ENCODE measurements around the gene ANKRD24. TPM values are rescaled to one million over a fixed set of nuclear protein-coding genes. Genes with fewer than 3 reads are reported as not detected.
"Not testable (repeated sequence)": the region's sequence is repeated elsewhere in the genome, so short reads cannot be mapped to it uniquely, and the experiment has no call there.

The ANKRD24 gene
- total and polyA plus RNA-seq, 2 donors (not counting 3 experiments of a cell fraction or from before 2014, with no cell fraction given) = 0.07 to 0.27 TPM

DNA sequence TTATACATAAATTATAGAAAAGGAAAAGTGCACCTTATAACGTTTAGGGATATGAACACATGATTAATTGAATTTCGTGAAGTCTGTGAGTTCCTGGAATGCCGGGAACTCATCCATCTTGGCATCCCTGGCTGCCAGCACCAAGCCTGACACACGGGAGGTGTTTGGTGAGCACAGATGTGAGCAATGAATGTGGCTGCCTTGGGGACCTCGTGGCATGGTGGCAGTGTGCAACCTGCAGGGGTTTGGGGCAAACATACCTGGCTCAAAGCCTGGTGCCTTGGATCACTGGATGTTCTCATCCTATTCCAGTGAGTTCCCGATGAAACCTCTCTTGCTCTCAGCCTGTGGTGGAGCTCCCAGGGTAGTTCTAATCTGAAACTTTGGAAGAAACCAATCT is 48.1 kb upstream of the ANKRD24 start:
- H3K36me3 ChIP-seq (ENCODE audit: control insufficient read depth in 2 of 2, extremely low read depth in 1 of 2, insufficient read depth in 2 of 2, low read length in 2 of 2) = no peaks in the 10 kb centered on the region
- no peak for TF ChIP-seq GATA2 (IDR thresholded peaks at IDR 0.05; ENCODE audit: insufficient read depth, insufficient read length, low read depth, low read length)
- H3K4me1 ChIP-seq (ENCODE audit: control insufficient read depth, extremely low read depth, insufficient read depth, low read length) = no peaks in the 10 kb centered on the region
- H3K9ac ChIP-seq (replicated peaks; ENCODE audit: extremely low read depth, insufficient read depth, low read length) = no peak overlapping the region
- no peaks in the 10 kb centered on the region for H4K20me1 ChIP-seq (replicated peaks; ENCODE audit: control insufficient read depth, extremely low read depth, insufficient read depth, low read length)
- H3K9me3 ChIP-seq (replicated peaks; ENCODE audit: control insufficient read depth, insufficient read depth, low read length) = no peaks in the 10 kb centered on the region
- dilution Hi-C loops (cut with MboI; ENCODE audit: extremely low pct_ligation_motif_present, low sequenced_read_pairs) = no loop called here
- FAIRE-seq (no peak), DNase-seq (ENCODE audit: low read depth, low spot score) (no peak)
- CTCF ChIA-PET = interaction anchor here (1.4 kb wide), 1 partner anchor 70 kb away, joined by 3 read pairs; no protein-coding TSS in a partner anchor
- intact Hi-C loops (cut with micrococcal nuclease) = no loop called here
- no peak overlapping the region for H3K4me3 ChIP-seq (replicated peaks in 1 of 3; ENCODE audit: insufficient read depth in 1 of 3, low read depth in 1 of 3, low read length in 3 of 3)
- no peaks in the 10 kb centered on the region for H3K79me2 ChIP-seq (ENCODE audit: control insufficient read depth, insufficient read depth, low read length)
- H3K27ac ChIP-seq (ENCODE audit: insufficient read depth, low read depth, low read length) = no peak overlapping the region
- no peaks in the 10 kb centered on the region for H3K9me1 ChIP-seq (replicated peaks; ENCODE audit: control insufficient read depth, extremely low read depth, insufficient read depth, low read length)
- no TSS peak for BruUV-seq (replicated peaks)
- no peak overlapping the region for H3K4me2 ChIP-seq (ENCODE audit: insufficient read depth, low read length)
- POLR2A ChIA-PET = interaction anchor here (0.6 kb wide), 1 partner anchor 283 kb away, joined by 8 read pairs; no protein-coding TSS in a partner anchor
- peaks cover 0 to 3% of the 10 kb centered on the region in 2 experiments for H3K27me3 ChIP-seq (ENCODE audit: control insufficient read depth in 2 of 2, insufficient read depth in 2 of 2, low read length in 2 of 2)
- no peak overlapping the region for H2AFZ ChIP-seq (ENCODE audit: low read depth, low read length)

- H3K27me3 ChIP-seq (ENCODE audit: control insufficient read depth in 2 of 2, insufficient read depth in 2 of 2, low read length in 2 of 2); DNase-seq (ENCODE audit: low read depth, low spot score); BruUV-seq (replicated peaks); H3K9me1 ChIP-seq (replicated peaks; ENCODE audit: control insufficient read depth, extremely low read depth, insufficient read depth, low read length); H3K27ac ChIP-seq (ENCODE audit: insufficient read depth, low read depth, low read length); H3K9ac ChIP-seq (replicated peaks; ENCODE audit: extremely low read depth, insufficient read depth, low read length); H2AFZ ChIP-seq (ENCODE audit: low read depth, low read length); FAIRE-seq; dilution Hi-C loops (cut with MboI; ENCODE audit: extremely low pct_ligation_motif_present, low sequenced_read_pairs); H3K9me3 ChIP-seq (replicated peaks; ENCODE audit: control insufficient read depth, insufficient read depth, low read length); intact Hi-C loops (cut with micrococcal nuclease); H3K36me3 ChIP-seq (ENCODE audit: control insufficient read depth in 2 of 2, extremely low read depth in 1 of 2, insufficient read depth in 2 of 2, low read length in 2 of 2); H3K4me2 ChIP-seq (ENCODE audit: insufficient read depth, low read length); H3K4me1 ChIP-seq (ENCODE audit: control insufficient read depth, extremely low read depth, insufficient read depth, low read length); H3K4me3 ChIP-seq (replicated peaks in 1 of 3; ENCODE audit: insufficient read depth in 1 of 3, low read depth in 1 of 3, low read length in 3 of 3); H3K79me2 ChIP-seq (ENCODE audit: control insufficient read depth, insufficient read depth, low read length); H4K20me1 ChIP-seq (replicated peaks; ENCODE audit: control insufficient read depth, extremely low read depth, insufficient read depth, low read length): not testable (repeated sequence)
- CTCF ChIA-PET = interaction anchor here (1.4 kb wide), 1 partner anchor 69 kb away, joined by 3 read pairs; no protein-coding TSS in a partner anchor
- POLR2A ChIA-PET = interaction anchor here (0.8 kb wide), 1 partner anchor 59 kb away, joined by 4 read pairs; no protein-coding TSS in a partner anchor
Observed at GRCh38 chr19:4135386-4135785, 47.1 kb upstream of the ANKRD24 start.
